TTC549 (cell line): ENCODE results near the gene ZCCHC14.
"Not testable (repeated sequence)": the region's sequence is repeated elsewhere in the genome, so short reads cannot be mapped to it uniquely, and the experiment has no call there.

Source experiments
- FAIRE-seq: peaks from 2 replicates; lab custom pipeline; 2012; peaks lifted over from hg19 to GRCh38; lab: Jason Lieb, UNC

Gene ZCCHC14

GRCh38 chr16:87497023-87497766, 4.4 kb upstream of the ZCCHC14 start:
- FAIRE-seq = not testable (repeated sequence)

- FAIRE-seq = no peak
Observed at GRCh38 chr16:87496447-87496801, 3.6 kb upstream of the ZCCHC14 start.

GRCh38 chr16:87495578-87496446, 3.0 kb upstream of the ZCCHC14 start:
- FAIRE-seq = no peak

DNA sequence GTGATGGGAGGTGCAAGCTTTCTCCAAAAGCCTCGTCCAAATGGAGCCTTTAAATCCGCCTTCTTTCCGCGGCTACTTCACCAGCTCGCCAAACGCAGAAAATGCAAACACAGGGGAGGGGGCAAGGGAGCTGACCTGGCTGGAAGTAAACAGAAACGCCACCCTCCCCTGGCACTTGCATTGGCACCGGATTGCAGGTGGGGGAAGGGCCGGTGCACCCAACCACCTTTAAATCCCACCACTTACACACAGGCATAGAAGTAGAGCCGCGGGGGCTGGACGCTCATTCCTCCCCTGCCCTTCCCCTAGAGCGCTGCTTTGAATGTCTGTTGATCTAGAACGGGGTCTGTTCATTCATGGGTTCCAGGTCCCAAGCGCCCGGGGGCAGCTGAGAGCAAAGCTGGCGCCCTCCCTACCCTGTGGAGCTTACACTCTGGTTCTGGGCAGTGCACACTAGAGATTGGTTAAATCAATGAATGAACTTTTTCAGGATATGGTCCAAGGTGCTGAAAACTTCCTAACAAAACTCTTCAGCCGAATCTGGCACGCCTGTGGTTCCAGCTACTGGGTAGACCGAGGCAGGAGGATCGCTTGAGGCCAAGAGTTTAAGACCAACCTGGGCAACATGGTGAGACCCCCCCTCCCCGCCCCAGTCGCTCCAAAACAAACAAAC, 920 bp upstream of the ZCCHC14 start:
- FAIRE-seq = no peak

GRCh38 chr16:87492291-87492630, 563 bp downstream of the ZCCHC14 start:
- FAIRE-seq = no peak

DNA sequence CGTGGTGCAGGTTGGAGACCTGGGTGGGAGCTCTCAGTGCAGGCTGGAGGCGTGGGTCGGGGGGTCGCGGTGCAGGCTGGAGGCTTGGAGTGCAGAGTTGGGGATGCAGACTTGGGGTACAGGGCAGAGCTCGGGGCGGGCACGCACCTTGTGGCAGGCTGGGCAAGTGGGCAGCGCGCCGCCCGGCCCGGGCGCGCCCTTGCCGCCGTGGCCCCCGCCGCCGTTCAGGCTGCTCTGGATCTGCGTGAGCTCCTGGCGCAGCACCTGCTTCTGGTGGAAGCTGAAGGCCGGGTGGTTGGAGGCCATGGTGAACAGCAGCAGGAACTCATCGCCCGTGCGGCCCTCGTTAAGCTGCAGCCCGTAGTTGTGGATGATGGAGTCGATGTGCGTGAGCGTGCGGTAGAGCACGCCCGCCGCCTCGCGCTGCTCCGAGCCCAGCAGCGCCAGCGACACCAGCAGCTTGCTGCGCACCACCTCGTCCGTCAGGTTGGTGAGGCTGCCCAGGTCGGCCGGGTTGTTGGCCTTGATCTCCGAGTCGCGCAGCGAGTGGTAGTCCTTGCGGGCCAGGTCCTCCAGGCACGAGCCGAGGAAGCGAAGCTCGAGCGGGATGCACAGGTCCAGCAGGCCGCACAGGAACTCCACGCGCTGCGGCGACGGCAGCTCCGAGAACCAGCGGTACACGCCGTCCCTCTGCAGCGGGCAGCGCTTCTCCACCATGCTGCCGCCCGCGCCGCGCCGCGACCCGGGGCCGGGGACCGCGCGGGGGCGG, 1.1 kb downstream of the ZCCHC14 start:
- no peak for FAIRE-seq

DNA sequence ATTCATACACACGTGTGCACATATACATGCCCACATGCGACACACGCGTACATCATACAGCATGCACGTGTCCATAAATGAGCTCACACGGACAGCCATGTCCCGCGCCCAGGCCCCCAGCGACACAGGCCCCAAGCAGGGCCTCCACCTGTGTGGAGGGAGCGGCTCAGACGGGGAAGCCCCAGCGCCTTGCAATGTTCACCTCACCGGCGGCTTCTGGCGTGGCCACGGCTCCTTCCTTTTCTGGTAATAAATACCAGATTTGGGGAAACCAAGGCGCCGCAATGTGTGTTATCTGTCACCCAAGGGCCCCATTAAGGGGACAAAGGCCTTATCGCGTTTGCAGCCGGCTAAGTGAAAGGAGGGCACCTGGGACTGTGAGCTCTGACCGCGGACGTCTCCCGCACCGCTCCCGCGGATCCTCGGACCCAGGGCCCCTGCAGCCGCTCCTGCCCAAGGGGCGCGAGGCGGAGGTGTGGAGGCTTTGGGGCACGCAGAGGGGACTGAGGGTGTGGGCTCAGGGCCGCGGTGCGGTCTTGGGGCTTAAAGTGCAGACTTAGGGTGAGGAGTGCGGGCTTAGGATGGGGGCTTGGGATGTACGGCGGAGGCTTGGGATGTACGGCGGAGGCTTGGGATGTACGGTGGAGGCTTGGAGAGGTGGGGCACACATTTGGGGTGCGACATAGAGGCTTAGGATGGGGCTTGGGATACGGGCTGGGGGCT, 1.9 kb downstream of the ZCCHC14 start:
- FAIRE-seq = not testable (repeated sequence)

- FAIRE-seq = no peak
Observed at GRCh38 chr16:87490096-87490798, 2.6 kb downstream of the ZCCHC14 start.

- FAIRE-seq = no peak
Observed at GRCh38 chr16:87489434-87490045, 3.3 kb downstream of the ZCCHC14 start.

- not testable (repeated sequence) for FAIRE-seq
Observed at GRCh38 chr16:87488960-87489359, 3.9 kb downstream of the ZCCHC14 start.

DNA sequence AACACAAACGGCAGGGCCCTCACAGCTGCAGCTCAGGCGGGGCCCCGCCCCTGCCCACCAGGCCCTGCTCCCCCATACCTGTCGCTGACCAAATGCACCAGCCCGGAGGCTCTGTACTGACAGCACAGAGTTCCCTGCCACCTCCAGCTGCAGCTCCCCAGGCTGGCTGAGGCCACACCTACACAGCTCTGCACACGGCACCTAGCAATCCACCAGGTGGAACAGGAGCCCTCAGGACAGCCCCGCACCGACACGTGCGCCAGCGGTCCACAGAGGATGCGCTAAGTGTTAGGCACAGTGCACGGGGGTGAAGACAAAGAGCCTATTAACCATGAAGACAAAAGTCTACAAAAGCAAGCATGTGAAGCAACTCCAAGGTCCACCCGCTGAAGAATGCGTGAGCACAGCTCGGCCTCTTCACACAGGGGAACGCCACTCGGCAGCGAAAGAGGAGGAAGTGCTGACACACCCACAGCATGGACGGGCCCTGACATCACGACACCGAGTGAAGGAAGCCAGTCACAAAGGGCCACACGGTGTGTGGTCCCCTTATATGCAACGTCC, 5.4 kb downstream of the ZCCHC14 start:
- FAIRE-seq = no peak

GRCh38 chr16:87486713-87487247, 6.0 kb downstream of the ZCCHC14 start:
- FAIRE-seq = no peak

GRCh38 chr16:87486282-87486681, 6.5 kb downstream of the ZCCHC14 start:
- no peak for FAIRE-seq

DNA sequence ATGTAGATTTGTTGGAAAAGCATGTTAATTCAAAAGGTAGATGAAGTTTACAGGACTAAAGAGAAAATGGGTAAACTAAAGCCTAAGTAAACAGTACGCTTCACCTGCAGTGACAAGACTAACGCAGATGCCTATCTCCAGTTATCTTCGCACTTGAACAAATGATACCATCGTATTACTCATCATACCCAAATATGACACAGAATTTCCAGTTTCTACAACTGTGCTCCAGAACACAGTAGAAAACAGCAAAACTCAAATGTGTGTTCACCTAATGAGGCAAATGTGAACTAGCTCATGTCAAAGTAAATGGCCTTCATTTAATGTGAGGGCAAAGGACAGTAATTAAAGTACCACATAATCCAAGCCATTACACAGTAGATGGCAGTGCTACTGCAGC, 7.0 kb downstream of the ZCCHC14 start:
- not testable (repeated sequence) for FAIRE-seq

DNA sequence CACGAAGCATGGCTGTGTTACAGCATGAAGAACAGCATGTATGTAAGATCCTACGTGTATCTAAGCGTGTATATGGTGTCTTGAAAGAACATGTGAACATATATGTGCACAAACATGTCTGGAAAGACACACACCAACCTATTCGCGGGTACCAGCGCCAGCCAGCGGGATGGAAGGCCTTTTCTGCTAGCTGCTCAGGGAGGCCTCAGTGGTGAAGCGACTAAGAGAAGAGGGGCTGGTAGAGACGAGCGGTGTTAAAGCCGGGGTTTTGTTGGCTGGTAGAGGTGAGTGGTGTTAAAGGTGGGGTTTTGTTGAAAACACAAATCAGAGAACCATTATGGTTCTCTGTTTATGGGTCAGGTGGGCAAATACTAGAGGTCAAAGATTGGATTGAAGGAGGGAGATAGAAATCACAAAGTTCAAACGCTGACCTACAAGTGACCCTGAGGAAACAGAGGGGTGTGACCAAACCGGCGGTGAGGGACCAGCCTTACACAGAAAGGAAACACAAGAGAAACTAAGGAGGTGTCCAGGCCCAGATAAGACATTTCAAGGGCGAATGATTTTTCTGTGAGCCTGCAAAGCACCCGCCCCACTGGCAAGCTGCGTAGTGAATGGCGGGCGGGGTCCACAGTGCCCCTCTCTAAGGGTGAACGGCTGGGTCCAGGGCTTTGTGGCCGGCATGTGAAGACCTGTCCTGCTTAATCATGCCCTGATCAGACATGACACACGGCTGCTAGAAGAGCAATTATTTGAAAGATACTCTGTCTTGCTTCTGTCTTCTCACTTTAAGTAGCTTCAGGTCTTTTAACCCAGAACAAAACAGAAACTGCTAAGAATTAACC, 8.1 kb downstream of the ZCCHC14 start:
- FAIRE-seq = no peak

- no peak for FAIRE-seq
Observed at GRCh38 chr16:87483481-87483880, 9.3 kb downstream of the ZCCHC14 start.

DNA sequence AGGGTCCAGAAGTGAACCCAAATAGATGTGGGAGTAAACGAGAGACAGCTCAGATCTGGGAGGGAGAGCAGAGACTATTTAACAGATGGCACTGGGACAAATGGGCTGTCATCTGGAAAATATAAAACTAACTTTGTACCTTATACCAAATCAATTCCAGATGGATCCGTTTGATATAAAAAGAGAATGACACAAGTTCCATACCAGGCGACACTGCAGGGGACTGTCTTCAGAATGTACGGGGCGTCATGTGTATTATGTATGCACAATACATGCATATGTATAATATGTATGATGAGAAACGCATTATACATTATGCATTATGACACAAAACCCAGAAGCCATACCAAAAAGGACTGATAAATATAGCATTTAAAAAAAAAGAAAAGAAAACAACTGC, 10.2 kb downstream of the ZCCHC14 start:
- not testable (repeated sequence) for FAIRE-seq

DNA sequence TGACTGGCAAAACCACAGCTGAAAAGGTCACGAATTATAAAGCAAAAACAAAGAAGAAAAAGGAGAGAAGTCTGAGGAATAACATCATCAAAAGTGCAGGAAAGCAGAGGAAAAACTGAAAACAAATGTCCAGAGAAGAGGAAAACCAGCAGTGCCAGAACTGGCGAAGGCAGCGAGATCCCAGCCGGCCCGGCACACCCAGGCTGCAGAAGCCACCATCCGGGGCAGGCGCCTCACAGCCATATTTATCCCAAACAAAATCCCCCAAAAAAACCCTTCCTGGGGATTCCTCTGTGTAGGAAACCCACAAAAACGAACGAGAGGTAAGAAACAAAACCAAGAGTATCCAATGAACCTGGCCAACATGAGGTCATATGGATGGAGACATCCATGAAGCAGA, 10.6 kb downstream of the ZCCHC14 start:
- no peak for FAIRE-seq

DNA sequence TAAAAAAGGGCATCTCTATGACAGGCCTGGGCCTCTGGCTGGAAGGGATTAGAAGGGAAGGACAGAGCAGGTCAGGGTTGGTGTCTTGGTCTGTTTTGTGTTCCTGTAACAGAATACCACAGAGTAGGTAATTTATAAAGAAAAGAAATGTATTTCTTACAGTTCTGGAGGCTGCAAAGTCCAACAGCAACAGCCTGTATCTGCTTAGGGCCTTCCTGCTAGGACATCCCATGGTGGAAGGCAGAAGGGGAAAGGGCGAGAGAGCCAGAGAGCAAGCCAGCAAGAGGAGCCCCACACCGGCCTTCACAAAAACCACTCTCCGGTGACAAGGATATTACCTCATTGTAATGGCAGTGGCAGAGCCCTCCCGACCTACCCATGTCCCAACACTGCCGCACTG, 11.1 kb downstream of the ZCCHC14 start:
- FAIRE-seq = not testable (repeated sequence)
